OCI-LY7 (cell line): ENCODE measurements around the gene RNF213. TPM values are rescaled to one million over a fixed set of nuclear protein-coding genes. Genes with fewer than 3 reads are reported as not detected.

Source experiments
- BruUV-seq: library from RNA; stranded (reverse); fragments of 400-500 nt; replicated peaks from 2 replicates; lab custom pipeline; 2021; lab: Mats Ljungman, UMichigan
- CTCF ChIA-PET: fragments of 300-600 bp; sonication (Branson Sonifier 250); formaldehyde crosslinking; loops from one replicate; lab custom pipeline; 2022; ENCODE audit warnings: antibody characterized with exemption; ENCODE audit not compliant: unreplicated experiment; lab: Charles Lee
- POLR2A ChIA-PET: fragments of 300-600 bp; sonication (Branson Sonifier 250); formaldehyde crosslinking; loops from one replicate; lab custom pipeline; 2022; ENCODE audit warnings: antibody characterized with exemption; lab: Charles Lee
- DNase-seq: peaks from one replicate; pipeline ENCODE4 v3.0.0-alpha.2; 2015; ENCODE audit warnings: low spot score
- H2AFZ ChIP-seq: fragments of 200-600 bp; sonication (generic), shearing (Covaris generic); 2 replicates; pipeline ENCODE4 v1.6.1; 2014; ENCODE audit warnings: mild to moderate bottlenecking, antibody characterized with exemption, low read length, moderate library complexity
- H3K27ac ChIP-seq: fragments of 200-600 bp; sonication (generic); 2 replicates; pipeline ENCODE4 v1.5.1; 2014; ENCODE audit warnings: mixed run types, low read depth, mild to moderate bottlenecking, moderate library complexity, low read length, inconsistent platforms; ENCODE audit not compliant: poor library complexity, severe bottlenecking
- H3K36me3 ChIP-seq: fragments of 200-600 bp; sonication (generic); 2 replicates; pipeline ENCODE4 v1.6.1; 2014; ENCODE audit warnings: mild to moderate bottlenecking, antibody characterized with exemption, low read length, moderate library complexity, mixed read lengths; ENCODE audit not compliant: insufficient read depth
- H3K4me1 ChIP-seq: fragments of 200-600 bp; sonication (generic); 2 replicates; pipeline ENCODE4 v1.5.1; 2014; ENCODE audit warnings: mild to moderate bottlenecking, low read length; ENCODE audit not compliant: insufficient read depth, poor library complexity, severe bottlenecking
- H3K4me2 ChIP-seq: fragments of 200-600 bp; sonication (generic); 2 replicates; pipeline ENCODE4 v1.6.1; 2014; ENCODE audit warnings: mild to moderate bottlenecking, low read length
- H3K4me3 ChIP-seq: fragments of 200-600 bp; sonication (generic); 2 replicates; pipeline ENCODE4 v1.5.1; 2014; ENCODE audit warnings: mild to moderate bottlenecking, low read depth, low read length; ENCODE audit not compliant: poor library complexity, severe bottlenecking
- H3K79me2 ChIP-seq: fragments of 200-600 bp; sonication (generic); 2 replicates; pipeline ENCODE4 v1.6.1; 2016; ENCODE audit warnings: low read depth, mild to moderate bottlenecking, low read length, moderate library complexity, mixed read lengths; ENCODE audit not compliant: insufficient read depth
- H3K9me2 ChIP-seq: fragments of 200-600 bp; sonication (generic); 2 replicates; pipeline ENCODE4 v1.6.1; 2016; ENCODE audit warnings: mild to moderate bottlenecking, low read length, mixed read lengths; ENCODE audit not compliant: insufficient read depth
- H3K9me3 ChIP-seq: fragments of 200-600 bp; sonication (generic); 2 replicates; pipeline ENCODE4 v1.6.1; 2014; ENCODE audit warnings: mild to moderate bottlenecking, mixed run types, low read length, mixed read lengths
- H4K20me1 ChIP-seq: fragments of 200-600 bp; sonication (generic); 2 replicates; pipeline ENCODE4 v1.6.1; 2014; ENCODE audit warnings: mild to moderate bottlenecking, antibody characterized with exemption, low read length, moderate library complexity, mixed read lengths; ENCODE audit not compliant: insufficient read depth
- CTCF ChIP-seq: fragments of 200-600 bp; sonication (generic); conservative IDR thresholded peaks from 2 replicates; pipeline ENCODE4 v1.5.1; 2014; ENCODE audit warnings: mild to moderate bottlenecking, antibody characterized with exemption, low read length, moderate library complexity, mixed read lengths
- EZH2phosphoT487 ChIP-seq: fragments of 200-600 bp; sonication (generic); IDR thresholded peaks from 2 replicates; pipeline ENCODE4 v1.6.1; 2018; ENCODE audit warnings: low read depth, borderline replicate concordance, mild to moderate bottlenecking, mixed run types, antibody characterized with exemption, low read length, moderate library complexity, mixed read lengths
- intact Hi-C: fragments of 100-400 bp; cut with micrococcal nuclease; formaldehyde crosslinking; loops from one replicate; pipeline ENCODE4 v1.10.0; 2022; ENCODE audit not compliant: unreplicated experiment
- total RNA-seq, 2 experiments: library from RNA; depleted of rRNA in 1 of 2; stranded (reverse); fragments of >200 nt in 1 of 2; shearing (Covaris generic) in 1 of 2; gene quantifications; 2 replicates each; pipeline ENCODE4 v1.2.3, GENCODE V29; 2014 to 2022

Gene RNF213
- total RNA-seq, 2 experiments from 2014 or later: 58.8 to 68.6 TPM

GRCh38 chr17:80308692-80309517, 48.3 kb downstream of the RNF213 start:
- Histone ChIP-seq H3K4me1 (no peaks in the 10 kb centered on the region), H3K9me2 (no peaks in the 10 kb centered on the region), H3K4me3 (no peak overlapping the region), H3K79me2 (no peaks in the 10 kb centered on the region), H4K20me1 (no peaks in the 10 kb centered on the region), H3K27ac (no peak overlapping the region), H3K9me3 (peaks cover 7% of the 10 kb centered on the region; the same call in 1 of the 2 replicates), H2AFZ (no peak overlapping the region), H3K4me2 (no peak overlapping the region), H3K36me3 (peaks cover 29% of the 10 kb centered on the region)
- ChIA-PET POLR2A (no interaction called here), CTCF (no interaction called here)
- DNase-seq: no peak
- no TSS peak for BruUV-seq
- TF ChIP-seq EZH2phosphoT487 (no peak), CTCF (no peak)
- intact Hi-C loops: no loop called here

GRCh38 chr17:80311216-80311827, 50.7 kb downstream of the RNF213 start:
- Histone ChIP-seq H4K20me1 (no peaks in the 10 kb centered on the region), H3K79me2 (no peaks in the 10 kb centered on the region), H3K4me3 (no peak overlapping the region), H3K4me1 (no peaks in the 10 kb centered on the region), H3K9me2 (no peaks in the 10 kb centered on the region), H3K9me3 (no peaks in the 10 kb centered on the region), H3K27ac (no peak overlapping the region), H2AFZ (no peak overlapping the region), H3K36me3 (peaks cover 13% of the 10 kb centered on the region), H3K4me2 (no peak overlapping the region)
- TF ChIP-seq EZH2phosphoT487: no peak
- TF ChIP-seq CTCF: no peak
- ChIA-PET POLR2A (no interaction called here), CTCF (no interaction called here)
- intact Hi-C loops: no loop called here
- DNase-seq: no peak
- BruUV-seq: no TSS peak
